Hippocampal formation (tissue), 2 donors: Measurements from ENCODE around the gene JARID2.

Source experiments
- DNase-seq, 2 donors: peaks; one replicate each; lab custom pipeline; 2025; lab: John Stamatoyannopoulos, UW

Gene JARID2

DNA sequence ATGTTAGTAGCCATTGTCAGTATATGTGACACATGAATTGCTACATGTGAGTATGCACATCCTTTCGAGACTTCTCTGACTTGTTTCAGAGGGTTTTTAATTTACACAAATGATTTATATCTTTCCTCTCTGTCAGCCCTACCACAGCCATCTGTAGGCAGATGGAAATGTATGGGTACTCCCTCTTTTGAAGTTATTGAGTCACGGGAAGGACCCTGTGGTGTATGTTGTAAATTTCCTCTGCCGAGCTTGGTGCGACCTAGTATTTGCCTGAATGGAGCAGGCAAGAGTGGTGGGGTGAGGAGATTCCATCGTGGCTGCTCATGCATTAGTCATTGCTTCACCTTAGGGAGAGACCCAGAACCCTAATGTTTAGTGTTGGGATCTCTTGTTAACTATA, 171.9 kb downstream of the JARID2 start:
- DNase-seq = no peak

DNA sequence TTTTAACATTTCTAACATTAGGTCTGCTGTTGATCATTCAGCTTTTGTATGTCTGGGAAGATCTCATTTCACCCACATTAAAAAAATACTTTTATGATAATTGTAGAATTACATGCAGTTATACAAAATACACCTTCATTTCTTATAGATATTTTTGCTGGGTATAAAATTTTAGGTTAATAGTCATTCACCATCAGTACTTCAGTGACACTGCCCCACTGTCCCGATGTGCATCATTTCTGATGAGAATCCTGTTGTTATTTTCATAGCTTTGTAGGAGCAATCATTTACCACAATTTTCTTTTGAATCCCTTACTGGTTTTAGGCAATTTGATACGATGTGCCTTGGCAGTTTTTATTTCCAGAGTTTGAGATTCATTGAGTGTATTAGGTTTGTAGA, 173.6 kb downstream of the JARID2 start:
- no peak for DNase-seq

DNA sequence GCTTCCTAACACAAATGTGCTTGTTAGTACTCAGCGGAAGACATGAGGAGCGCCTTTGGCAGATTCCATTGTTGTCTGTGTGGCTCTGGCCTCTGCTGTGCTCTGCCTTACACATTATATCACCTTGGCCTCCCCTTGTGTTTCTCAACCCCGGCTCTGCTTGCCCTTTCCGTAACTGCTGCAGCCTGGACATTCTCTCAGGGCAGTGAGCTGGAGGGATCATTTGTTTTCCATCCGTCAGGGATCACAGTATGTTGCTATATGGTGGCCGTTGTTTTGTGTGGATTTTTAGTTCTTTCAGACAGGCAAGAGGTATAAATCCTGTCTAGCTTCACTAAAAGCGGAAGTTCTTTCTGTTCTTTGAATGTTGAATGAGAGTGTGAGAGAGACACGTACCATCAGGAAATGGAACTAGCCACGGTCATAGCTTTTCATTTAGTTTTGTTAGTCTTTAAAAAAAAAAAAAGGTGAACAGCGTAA, 175.1 kb downstream of the JARID2 start:
- DNase-seq = no peak

DNA sequence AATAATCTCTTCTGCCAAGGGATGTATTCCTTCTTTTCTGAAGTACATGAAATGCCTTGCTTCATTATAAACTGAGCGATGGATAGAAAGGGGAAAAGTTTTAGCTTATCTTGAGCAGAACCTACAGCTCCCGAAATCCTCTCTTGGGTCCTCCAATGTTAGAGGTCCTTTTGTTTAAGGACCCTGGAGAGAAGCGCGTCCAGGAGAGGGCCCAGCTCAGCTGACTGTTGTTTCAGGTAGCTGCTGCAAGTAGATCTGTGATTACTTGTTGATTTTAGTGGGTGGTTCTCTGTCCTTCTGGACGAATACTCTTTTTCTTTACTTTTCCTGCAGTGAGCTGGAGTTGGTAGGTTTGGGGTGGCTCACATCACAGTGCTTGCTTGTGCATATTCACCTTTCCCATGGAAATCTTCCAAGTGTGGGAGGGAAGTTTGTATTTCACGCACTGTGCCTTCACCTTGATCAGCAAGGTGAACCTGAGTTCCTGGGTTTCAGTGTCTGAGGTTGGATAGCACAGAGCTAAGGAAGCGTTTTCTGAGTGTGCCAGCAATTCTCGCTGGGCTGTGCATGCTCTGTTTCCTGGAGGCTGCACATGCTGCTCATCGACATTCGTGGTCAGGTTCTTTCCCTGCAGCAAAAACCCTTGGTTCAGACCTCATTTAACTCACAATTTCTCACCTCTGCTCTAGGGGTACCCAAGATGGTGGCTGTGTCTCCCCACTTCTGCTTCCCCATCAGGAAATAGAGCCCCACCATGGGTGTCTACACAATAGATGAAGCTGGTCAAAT, 176.3 kb downstream of the JARID2 start:
- DNase-seq = no peak

DNA sequence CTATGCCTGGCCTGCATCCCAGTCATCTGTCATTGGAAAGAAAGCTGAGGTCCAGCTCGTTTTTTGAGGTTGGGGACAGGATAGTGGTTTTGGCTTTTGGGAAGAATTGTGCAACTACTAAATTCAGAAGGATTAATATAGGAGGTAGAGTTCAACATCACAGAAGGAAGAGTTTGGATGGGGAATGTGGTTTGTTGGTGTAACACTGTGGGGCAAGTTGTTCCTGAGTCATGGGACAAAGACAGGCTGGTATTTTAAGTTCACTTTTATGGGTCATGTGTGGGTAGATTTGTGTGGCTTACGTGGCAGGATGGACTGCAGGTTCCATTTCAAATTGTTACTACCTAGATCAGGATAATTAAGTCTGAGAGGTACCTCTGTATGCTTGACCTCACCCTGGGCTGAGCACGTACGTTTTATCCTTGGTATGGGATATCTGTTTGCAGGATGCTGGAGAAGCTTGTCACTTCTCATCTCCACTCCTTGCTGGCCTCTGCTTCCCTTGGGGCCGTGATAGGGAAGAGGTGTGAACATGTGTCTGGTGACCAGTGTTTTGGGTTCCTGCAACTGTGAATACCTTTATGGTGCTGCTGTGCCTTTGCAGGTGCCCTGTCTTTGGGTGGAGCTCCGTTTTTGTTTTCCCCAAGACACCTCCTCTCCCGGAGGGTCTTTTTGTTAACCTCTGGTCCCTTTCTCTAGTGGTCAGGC, 177.6 kb downstream of the JARID2 start:
- DNase-seq = no peak

DNA sequence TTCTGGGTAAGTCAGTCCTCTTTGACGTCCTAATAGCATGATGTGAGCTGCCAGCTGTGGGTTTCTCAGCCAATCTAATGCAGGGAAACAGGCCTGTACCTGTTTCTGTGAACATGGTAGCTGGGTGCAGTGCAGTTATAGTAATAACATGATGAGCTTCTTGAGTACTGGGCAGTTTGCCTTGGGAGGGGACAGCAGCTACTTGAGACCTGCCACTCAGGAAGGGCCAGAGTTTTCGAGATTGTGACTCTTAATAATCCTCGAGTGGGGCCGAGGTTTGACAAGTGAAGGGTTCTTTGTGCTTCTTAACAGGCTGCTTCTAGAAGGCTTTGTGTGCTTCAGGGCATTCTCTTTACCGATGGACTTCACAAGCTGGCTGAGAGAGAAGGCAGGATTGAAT, 180.1 kb downstream of the JARID2 start:
- no peak for DNase-seq

DNA sequence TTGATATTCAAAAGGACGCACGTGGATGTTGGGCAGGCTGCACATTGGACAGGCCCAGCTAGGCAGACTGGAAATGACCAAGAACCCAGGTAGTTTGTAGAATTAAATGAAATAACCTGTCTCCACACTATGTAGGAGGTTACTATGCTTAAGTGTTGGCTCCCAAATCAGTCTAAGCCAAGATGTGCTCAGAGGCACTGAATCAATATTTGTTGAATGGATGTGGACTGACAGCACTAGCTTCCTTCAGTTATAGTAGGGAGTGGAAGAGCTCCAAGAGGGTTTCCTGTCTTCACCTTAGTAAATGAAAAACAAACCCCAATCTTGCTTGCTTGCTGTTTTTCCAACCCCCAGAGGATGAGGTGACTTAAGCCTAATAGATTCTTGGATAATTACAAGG, 180.5 kb downstream of the JARID2 start:
- no peak for DNase-seq

DNA sequence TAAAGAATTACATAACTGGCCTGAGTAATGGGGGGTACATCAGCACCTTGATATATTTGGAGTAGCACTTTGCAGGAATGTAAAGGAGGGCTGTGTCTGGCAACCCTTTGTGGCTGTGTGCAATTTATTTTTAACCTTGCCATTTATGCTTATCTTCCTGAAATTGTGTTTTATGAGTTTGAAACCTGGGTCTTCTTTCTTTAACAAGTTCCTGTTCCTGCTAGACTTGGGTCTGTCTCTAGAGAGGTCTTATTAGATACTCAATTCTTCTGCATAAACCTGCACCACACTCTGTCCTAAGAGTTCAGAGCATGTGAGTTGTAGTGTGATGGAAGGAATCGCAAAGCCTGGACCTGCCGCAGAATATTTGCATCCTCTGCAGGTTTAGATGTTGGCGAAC, 181.0 kb downstream of the JARID2 start:
- no peak for DNase-seq

DNA sequence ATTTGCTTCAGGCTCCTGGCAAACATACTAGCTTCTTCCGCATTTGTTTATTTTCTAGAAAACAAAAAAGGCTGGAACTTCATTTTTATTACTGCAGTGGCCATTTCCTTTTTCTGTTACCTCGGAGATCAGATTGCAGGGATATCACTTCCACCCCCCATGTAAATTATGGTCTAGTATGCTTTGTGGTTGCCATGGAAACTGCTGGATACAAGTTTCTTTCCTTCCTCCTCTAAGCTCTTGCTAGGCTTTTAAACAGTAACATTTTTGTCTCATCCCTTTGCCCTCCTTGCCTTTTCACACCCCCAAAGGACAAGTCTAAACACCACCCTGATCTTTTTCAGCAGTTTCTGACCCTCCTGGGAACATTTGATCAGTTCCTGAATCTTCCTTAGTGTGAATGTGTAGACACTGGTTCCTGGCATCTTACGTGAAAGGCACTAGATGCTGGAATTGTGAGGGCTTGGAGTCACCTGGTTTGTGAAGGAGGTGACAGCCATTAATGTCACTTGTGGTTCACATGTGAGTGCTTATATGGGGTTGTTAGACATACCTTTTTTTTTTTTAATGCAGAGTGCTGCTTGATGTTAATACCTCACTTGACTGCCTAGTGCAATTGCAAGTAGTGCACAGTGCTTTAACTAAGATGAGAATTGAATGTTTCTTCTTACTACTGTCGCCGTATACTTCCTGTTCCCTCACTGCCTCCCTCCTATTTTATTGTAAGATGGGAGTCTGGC, 181.6 kb downstream of the JARID2 start:
- peak in 1 of 2 donors; percentile 22 for DNase-seq

DNA sequence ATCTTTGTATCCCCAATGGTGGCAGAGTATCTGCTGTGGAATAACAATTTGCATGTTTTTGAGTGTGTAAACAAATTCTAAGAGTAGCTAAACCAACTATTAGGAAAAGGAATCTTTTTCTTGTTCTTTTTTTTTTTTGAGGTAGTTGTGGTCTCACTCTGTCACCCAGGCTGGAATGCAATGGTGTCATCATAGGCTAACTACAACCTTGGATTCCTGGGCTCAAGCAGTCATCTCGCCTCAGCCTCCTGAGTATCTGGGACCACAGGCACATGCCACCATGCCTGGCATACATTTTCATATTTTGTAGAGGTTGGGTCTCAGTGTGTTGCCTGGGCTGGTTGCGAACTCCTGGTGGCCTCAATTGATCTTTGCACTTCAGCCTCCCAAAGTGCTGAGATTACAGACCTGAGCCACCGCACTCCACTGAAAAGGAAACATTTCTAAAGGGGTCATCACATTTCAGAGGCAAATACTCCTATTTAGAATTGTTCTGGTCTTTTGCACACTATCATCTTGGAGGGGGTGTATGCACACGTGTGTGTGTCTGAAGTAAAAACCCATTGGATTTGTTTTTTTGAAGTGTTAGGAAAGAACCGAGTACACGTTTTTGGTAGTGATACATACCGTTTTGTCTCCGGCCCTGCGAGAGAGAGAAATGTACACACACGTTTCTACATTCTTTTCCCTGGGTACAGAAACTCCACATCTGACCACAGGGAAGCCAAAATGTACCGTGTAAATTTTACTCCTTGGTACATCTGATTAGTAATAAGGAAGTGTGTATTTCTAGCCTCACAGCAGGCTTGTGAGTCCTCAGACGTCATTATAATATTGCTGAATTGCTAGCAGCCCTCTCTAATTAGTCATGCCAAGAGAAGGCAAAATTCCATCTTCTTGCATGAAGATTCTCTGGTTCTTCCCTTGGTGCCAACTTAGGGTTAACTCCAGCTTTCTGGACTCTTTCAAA, 183.6 kb downstream of the JARID2 start:
- peak in 1 of 2 donors; percentile 34 for DNase-seq

DNA sequence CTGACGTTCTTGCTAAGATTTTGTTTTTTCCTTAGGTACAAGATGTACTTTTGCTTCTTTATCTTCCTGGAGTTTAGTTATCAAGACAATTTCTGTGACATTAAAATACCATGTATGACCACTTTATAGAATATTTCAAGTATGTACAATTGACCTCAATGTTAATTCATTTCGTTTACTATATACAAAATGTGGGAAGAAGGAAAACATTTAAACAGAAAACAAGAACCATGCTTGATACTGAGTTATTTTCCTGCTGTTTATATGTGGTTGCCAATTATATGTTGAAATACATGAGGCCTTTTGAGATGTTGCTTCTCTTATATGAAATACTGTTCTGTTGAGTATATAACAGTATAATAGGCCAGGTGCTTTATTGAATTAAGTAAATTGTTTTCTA, 184.3 kb downstream of the JARID2 start:
- no peak for DNase-seq

DNA sequence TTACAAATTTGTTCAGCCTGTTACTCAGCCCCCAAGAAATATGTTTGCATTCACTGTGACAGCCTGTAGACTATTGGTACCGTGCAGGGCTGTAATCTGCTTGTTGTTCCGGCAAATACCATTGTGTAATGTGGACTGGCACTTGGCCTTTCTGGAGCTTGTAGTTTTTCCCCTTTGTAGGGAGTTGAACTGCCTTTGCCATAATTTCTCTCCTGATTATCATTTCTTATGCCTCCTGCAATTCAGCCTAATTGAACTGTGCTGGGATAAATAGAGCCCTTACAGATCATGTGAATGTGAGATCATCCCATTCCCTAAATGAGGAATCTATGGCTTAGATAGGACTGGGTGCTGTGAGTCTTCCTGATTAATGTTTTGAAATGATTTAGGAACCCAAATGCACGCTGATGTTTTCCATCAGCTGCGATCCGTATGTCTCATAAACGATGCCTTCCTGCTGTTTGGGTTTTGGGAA, 185.1 kb downstream of the JARID2 start:
- DNase-seq = no peak

DNA sequence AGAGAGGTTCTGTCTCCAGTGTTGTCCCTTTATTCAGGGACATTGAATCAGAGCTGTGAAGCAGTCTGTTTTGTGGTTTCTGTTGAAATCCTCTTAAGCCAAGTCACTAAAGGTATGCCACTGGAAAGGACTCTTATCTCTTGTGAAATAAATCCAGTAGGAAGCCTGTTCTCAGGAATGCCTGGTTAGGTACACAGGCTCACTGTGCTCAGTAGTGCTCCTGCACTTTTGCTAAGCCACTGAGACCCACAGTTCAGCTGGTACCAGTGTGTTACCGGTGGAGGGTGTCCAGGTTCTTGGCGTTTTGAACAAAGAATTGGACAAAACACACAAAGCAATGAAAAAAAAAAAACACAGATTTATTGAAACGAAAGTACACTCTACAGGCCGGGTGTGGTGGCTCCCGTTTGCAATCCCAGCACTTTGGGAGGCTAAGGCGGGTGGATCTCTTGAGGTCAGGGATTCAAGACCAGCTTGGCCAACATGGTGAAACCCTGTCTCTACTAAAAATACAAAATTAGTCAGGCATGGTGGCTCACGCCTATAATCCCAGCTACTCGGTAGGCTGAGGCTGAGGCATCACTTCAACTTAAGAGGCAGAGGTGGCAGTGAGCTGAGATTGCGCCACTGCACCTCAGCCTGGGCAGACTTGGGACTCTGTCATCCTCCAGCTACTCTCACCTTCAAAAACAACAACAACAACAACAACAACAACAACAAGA, 186.1 kb downstream of the JARID2 start:
- DNase-seq = no peak

DNA sequence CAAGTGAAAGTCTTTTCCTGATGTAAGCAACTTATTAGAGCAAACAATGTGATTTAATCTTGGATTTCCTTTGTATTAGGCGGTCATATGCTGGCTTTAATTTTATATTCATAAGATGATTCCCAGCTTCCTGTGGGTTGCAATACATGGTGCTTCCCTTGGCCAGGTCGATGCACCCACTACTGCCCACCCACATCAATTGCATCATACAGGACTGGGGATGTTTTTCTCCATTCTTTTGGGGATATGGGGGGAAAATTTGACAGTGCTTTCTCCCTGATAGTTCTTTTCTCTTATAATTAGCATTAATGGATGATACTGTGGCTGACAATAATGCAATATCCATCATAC, 187.6 kb downstream of the JARID2 start:
- no peak for DNase-seq

DNA sequence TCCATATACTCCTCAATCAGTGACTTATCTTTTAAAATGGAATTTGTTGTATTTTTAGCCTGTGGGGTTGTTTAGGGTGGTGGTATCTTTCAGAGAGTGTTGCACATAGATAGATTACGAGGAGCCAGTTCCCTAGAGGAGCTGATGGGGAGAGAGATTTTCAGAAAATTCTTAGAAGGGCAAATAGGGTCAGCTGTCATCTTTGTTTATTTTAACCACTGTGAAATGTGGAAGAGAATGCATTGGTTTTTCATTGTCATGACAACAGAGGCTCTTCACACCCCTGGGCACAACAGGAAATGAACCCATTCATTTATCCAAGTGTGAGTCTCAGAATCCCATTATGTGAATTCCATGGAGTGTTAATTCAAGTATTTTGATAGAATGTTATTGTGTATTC, 188.4 kb downstream of the JARID2 start:
- DNase-seq = no peak

DNA sequence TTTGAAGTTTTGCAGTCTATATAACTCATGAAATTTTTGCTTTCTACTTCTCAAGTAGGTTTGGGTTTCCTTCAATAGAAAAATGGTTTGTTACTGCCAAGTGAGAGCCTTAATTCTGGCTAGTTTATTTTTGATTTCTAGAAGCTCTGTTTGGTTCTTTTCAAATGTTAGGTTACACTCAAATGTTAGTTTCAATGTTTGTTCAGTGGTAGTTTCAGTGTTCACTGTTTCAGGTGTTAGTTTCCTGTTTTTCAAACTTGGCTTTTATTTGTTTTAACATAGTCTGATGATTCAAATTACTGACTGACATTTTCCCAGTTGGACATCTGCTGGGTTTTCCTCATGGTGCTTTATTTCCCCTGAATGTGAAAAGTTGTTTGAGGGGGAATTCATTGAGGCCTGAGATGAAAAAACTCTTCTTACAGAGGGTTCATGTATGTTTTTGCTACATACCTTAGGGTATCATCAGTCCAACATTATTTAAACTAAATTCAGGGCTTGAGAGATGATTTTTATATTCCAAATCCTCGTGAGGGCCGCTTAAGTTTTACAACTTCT, 189.0 kb downstream of the JARID2 start:
- DNase-seq = no peak

DNA sequence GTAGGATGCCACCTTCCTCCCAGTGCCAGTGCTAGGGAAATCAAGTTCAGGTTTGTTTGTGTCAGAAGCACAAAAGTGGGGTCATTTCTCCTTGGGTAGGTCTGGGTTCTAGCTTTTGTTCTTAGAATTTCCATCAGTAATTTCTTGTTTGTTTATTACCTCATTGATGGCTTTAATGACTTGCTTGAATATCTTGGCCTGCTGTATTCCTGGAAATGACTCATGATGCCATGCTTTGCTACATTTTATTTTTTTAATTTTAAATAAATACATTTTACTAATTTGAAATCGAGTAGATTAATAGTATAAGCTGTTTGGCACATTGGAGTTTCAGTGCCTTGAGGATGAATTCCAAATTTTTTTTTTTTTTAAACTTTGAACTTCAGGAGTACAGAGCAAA, 189.6 kb downstream of the JARID2 start:
- no peak for DNase-seq

DNA sequence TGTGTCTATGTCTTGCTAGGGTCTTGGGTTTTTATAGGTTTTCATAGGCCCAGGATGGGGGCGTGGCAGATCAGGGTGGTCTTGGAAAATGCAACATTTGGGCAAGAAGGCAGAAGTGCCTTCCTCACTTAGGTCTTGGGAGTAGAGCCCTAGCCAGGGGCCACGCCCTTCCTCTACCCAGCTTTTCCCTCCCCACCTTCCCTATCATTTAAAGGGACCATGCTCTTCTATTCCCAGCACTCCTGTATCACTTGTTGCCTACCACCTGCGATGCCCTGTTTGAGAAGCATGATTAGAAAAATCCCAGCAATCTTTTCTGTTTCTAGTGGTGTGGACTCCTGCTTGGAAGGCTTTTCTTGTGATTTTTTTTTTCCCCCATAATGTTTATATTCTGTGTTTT, 190.6 kb downstream of the JARID2 start:
- DNase-seq = no peak

DNA sequence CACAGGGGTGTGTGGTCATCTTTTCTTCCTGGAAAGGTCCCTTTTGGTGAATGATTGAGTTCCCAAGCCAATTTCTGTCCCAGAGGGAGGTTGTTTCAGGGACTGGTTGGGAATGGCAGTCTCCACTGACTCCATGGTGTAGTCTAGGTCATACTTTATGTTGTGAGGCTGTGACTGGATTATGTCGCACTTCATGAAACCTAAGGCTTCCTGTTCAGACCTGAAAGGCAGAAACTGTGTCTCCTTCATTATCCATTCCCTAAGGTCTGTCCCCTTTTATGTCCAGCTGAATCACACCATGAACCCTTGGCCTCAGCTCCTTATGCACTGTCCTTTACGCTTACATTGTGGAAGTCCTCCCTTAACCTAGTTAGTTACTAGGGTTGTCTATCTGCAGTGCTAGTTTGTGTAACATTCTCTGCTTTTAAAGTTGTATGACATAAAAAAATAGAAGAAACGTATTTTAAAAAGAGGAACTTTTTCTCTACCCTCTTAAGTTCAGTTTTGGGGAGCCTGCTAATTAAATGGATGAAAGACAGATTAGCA, 191.3 kb downstream of the JARID2 start:
- DNase-seq = no peak

DNA sequence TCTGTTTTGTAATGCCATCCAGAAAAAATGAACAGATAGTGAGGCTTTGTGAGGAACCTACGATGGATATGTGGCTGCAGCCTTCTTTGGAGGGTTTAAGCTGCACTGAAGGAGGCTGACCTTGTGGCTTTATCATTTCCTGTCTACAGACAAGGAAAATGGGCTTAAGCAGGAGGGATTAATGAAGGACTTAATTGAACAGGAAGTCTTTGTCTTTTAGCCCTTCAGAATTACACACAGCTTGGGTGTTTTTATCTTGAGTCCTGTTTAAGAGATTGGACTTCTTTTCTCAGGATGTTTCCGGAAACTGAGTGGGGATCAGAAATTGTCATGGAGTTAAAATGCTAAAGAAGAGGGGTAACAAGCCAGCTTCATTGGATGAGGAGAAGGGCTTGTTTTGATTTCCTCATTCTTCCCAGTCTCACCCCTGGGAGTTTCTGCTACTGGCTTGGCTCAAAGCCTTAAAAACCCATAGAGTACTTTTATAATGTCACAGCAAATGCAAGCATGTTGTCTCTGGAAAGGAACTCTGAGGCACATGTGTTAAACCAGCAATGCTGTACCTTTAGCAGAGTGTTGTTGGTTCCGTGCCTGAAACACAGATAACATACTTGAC, 193.6 kb downstream of the JARID2 start:
- no peak for DNase-seq
